Body of pancreas (tissue), 4 donors: ENCODE results near the gene PALLD. TPM values are rescaled to one million over a fixed set of nuclear protein-coding genes. Genes with fewer than 3 reads are reported as not detected.
"Not testable (repeated sequence)": the region's sequence is repeated elsewhere in the genome, so short reads cannot be mapped to it uniquely, and the experiment has no call there.

Experiments used
- ATAC-seq: fragments of 150-250 bp; one replicate; pipeline ENCODE4 v1.9.1; 2016
- DNase-seq, 4 donors: peaks; one replicate each; pipeline ENCODE4 v3.0.0-alpha.2; 2019
- H3K27ac ChIP-seq, 4 donors: fragments of 200-600 bp; sonication (generic); 1 replicate in 3 of 4; 2 replicates in 1 of 4; pipeline versions ENCODE4 v1.5.1 to v1.6.1; 2016 to 2019; ENCODE audit warnings: mild to moderate bottlenecking in 1 of 4, mixed read lengths in 1 of 4, moderate library complexity in 1 of 4
- H3K27me3 ChIP-seq, 2 donors: fragments of 200-600 bp; sonication (generic); one replicate each; pipeline ENCODE4 v1.6.0; 2016; ENCODE audit warnings: mild to moderate bottlenecking in 1 of 2
- H3K36me3 ChIP-seq, 2 donors: fragments of 200-600 bp; sonication (generic); replicated peaks in 1 of 2; 2 replicates each; pipeline ENCODE4 v1.5.1; 2016; ENCODE audit warnings: low read depth in 2 of 2; ENCODE audit not compliant: insufficient read depth in 1 of 2
- H3K4me1 ChIP-seq: fragments of 200-600 bp; sonication (generic); one replicate; pipeline ENCODE4 v1.6.0; 2016
- H3K4me3 ChIP-seq, 2 donors: fragments of 200-600 bp; sonication (generic); 1 replicate in 1 of 2; 2 replicates in 1 of 2; pipeline ENCODE4 v1.5.1; 2016 to 2019
- H3K9me3 ChIP-seq, 3 donors: fragments of 200-600 bp; sonication (generic); 1 replicate in 2 of 3; 2 replicates in 1 of 3; pipeline ENCODE4 v1.5.1; 2016
- POLR2A ChIP-seq, 3 donors: fragments of 450-650 bp; IDR thresholded peaks; one replicate each; pipeline ENCODE4 v1.6.1; 2016; ENCODE audit warnings: antibody characterized with exemption in 3 of 3, mild to moderate bottlenecking in 2 of 3
- WGBS, 2 donors: methylation state at CpG; one replicate each; pipeline ENCODE4 v1.1.5; 2017; 5-methylcytosine and 5-hydroxymethylcytosine counted together
- intact Hi-C: fragments of 100-400 bp; cut with DNase I; formaldehyde crosslinking; loops from one replicate; pipeline ENCODE4 v1.15.1; 2023
- total RNA-seq, 2 donors: library from RNA; depleted of rRNA; stranded (reverse); fragments of >200 nt; gene quantifications; one replicate each; pipeline ENCODE4 v1.1.0, GENCODE V29; 2016
- TF ChIP-seq, protein P1 (sequence below), 7 experiments: fragments of 450-650 bp in 4 of 7; fragments of 200-600 bp in 3 of 7; sonication (generic) in 3 of 7; IDR thresholded peaks; one replicate each; pipeline ENCODE4 v1.5.1; 2016 to 2019; ENCODE audit warnings: antibody characterized with exemption in 7 of 7

PALLD gene
- total RNA-seq, 2 donors from 2014 or later: 46.8 to 52.4 TPM

DNA sequence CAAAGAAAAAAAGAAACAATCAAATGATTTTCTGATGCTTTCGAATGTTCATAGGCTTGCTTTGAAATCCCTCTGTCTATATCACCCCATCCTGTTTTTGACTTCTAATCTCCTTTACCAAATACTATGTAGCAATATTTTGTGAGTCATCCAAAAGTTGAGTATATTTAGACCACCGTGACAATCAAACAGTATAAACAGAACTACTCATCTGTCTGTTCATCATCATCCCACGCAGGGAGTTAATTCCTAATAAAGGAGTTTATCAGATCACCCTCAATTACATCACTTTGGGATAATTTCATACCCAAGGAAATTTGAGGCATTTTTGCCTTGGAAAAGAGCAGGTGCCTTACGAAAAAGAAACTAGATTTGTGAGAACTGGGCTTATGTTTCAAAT lies 300.3 kb downstream of the PALLD start:
- Histone ChIP-seq H3K4me1 (no peaks in the 10 kb centered on the region), H3K36me3 (no peaks in the 10 kb centered on the region), H3K27ac (no peak overlapping the region), H3K27me3 (no peaks in the 10 kb centered on the region), H3K4me3 (no peak overlapping the region), H3K9me3 (no peaks in the 10 kb centered on the region)
- TF ChIP-seq, protein P1, sequence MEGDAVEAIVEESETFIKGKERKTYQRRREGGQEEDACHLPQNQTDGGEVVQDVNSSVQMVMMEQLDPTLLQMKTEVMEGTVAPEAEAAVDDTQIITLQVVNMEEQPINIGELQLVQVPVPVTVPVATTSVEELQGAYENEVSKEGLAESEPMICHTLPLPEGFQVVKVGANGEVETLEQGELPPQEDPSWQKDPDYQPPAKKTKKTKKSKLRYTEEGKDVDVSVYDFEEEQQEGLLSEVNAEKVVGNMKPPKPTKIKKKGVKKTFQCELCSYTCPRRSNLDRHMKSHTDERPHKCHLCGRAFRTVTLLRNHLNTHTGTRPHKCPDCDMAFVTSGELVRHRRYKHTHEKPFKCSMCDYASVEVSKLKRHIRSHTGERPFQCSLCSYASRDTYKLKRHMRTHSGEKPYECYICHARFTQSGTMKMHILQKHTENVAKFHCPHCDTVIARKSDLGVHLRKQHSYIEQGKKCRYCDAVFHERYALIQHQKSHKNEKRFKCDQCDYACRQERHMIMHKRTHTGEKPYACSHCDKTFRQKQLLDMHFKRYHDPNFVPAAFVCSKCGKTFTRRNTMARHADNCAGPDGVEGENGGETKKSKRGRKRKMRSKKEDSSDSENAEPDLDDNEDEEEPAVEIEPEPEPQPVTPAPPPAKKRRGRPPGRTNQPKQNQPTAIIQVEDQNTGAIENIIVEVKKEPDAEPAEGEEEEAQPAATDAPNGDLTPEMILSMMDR (IDR thresholded peaks at IDR 0.05): no peak
- no peak for TF ChIP-seq POLR2A (IDR thresholded peaks at IDR 0.05)
- intact Hi-C loops: no loop called here
- 46 to 48% methylated on average over 4 of the region's 4 CpGs for WGBS, 2 donors
- ATAC-seq (no peak), DNase-seq (no peak)

DNA sequence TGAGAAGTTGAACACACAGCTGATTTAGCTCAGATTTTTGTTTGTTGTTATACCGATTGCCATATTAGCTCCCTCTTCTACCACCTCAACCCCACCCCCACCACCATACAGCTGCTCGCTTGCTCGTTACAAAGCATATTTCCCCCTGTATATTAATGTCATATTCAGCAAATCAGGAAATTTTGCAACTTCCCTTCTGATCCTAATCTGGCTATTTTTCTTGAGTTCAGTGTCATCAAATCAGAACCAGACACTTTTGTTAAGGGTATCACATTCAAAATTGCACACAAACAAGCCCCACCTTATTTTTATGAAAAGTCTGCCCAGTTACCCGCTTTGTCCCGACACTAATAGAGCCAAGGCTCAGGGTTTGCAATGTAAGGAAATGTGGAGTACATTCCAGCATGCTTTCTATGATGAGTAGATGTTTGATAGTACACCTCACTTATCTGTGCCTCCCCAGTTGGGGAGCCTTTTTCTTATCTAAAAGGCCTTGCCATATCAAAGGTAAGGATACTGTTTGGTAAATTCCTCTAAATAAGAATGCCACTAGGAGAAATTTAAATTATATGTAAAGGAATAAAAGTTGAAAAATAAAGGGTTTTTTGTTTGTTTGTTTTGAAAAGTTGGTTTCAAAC lies 301.0 kb downstream of the PALLD start:
- H3K9me3 ChIP-seq: no peaks in the 10 kb centered on the region
- DNase-seq (no peak), ATAC-seq (no peak)
- no peak overlapping the region for H3K27ac ChIP-seq
- H3K4me3 ChIP-seq: no peak overlapping the region
- no peaks in the 10 kb centered on the region for H3K27me3 ChIP-seq
- H3K36me3 ChIP-seq: no peaks in the 10 kb centered on the region
- intact Hi-C loops: no loop called here
- TF ChIP-seq, protein P1 (IDR thresholded peaks at IDR 0.05): no peak
- TF ChIP-seq POLR2A (IDR thresholded peaks at IDR 0.05): no peak
- no peaks in the 10 kb centered on the region for H3K4me1 ChIP-seq
- WGBS, 2 donors: 78 to 88% methylated on average over 5 of the region's 5 CpGs

DNA sequence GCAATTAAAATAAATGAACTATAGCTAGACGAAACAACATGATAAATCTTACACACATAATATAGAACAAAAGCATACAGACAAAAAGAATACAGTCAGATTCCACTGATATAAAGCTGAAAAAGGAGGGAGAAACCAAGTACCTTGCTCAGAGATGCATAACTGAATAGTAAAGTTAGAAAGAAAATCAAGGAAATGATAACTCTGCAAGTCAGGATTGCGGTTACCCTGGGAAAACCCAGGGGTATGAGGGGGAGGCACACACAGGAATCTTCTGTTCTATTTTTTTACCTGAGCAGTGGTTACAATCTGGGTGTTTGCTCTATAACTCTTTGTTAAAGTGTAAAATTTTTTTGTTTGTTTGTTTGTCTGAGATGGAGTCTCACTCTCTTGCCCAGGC lies 304.1 kb downstream of the PALLD start:
- TF ChIP-seq POLR2A (IDR thresholded peaks at IDR 0.05): no peak
- TF ChIP-seq, protein P1 (IDR thresholded peaks at IDR 0.05): no peak
- 87 to 89% methylated on average over 2 of the region's 2 CpGs for WGBS, 2 donors
- DNase-seq (no peak), ATAC-seq (no peak)
- Histone ChIP-seq H3K4me3 (no peak overlapping the region), H3K27ac (no peak overlapping the region), H3K9me3 (no peaks in the 10 kb centered on the region), H3K36me3 (no peaks in the 10 kb centered on the region), H3K4me1 (no peaks in the 10 kb centered on the region), H3K27me3 (no peaks in the 10 kb centered on the region)
- intact Hi-C loops: no loop called here

DNA sequence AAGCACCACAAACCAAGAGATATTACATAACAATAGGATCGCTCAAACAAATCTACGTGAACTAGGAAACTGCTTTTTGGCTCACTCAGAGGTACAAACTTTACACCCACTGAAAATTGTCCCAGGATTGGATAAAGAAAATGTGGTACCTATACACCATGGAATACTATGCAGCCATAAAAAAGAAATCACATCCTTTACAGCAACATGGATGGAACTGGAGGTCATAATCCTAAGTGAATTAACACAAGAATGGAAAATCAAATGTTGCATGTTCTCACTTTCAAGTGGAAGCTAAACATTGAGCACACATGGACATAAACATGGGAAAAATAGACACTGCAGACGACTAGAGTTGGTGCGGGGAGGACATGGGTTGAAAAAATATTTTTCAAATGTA lies 305.4 kb downstream of the PALLD start:
- Histone ChIP-seq H3K27ac (no peak overlapping the region), H3K36me3 (no peaks in the 10 kb centered on the region), H3K4me1 (no peaks in the 10 kb centered on the region), H3K27me3 (no peaks in the 10 kb centered on the region), H3K4me3 (no peak overlapping the region), H3K9me3 (no peaks in the 10 kb centered on the region)
- intact Hi-C loops: no loop called here
- ATAC-seq (no peak), DNase-seq (no peak)
- WGBS, 2 donors: 89 to 90% methylated on average over 4 of the region's 4 CpGs
- TF ChIP-seq POLR2A (IDR thresholded peaks at IDR 0.05): no peak
- TF ChIP-seq, protein P1 (IDR thresholded peaks at IDR 0.05): no peak

DNA sequence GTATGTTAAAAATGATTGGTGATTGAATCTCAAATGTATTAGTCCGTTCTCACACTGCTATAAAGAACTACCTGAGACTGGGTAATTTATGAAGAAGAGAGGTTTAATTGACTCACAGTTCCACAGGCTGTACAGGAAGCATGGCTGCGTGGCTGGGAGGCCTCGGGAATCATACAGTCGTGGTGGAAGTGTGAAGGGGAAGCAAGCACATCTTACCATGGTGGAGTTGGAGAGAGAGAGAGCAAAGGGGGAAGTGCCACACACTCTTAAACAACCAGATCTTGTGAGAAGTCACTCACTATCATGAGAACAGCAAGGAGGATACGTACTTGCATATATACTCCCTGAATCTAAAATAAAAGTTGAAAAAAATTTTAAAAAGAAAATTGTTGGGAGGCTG lies 306.2 kb downstream of the PALLD start:
- H3K27ac ChIP-seq, ATAC-seq, H3K4me1 ChIP-seq, H3K36me3 ChIP-seq, H3K9me3 ChIP-seq, H3K4me3 ChIP-seq, intact Hi-C loops, H3K27me3 ChIP-seq: not testable (repeated sequence)
- peak in 1 of 4 donors; percentile 36 for DNase-seq
- WGBS, 2 donors: 64 to 89% methylated on average over 5 of the region's 5 CpGs
